ENCODE data around the gene SERPINA10. TPM values are rescaled to one million over a fixed set of nuclear protein-coding genes. Genes with fewer than 3 reads are reported as not detected.

Gene SERPINA10
- total and polyA plus RNA-seq, 2 experiments from 2014 or later, result 0.11 TPM; not detected in 1

- H3F3A ChIP-seq (replicated peaks; ENCODE audit: low read depth), result no peaks in the 10 kb centered on the region
- H3K36me3 ChIP-seq (ENCODE audit: insufficient read depth), result no peaks in the 10 kb centered on the region
- Mint-ChIP-seq H3K36me3 (ENCODE audit: low read depth) (no peaks in the 10 kb centered on the region), H3K27ac (no peak overlapping the region), H3K27me3 (ENCODE audit: insufficient read depth, low read depth, poor library complexity) (peaks cover 3% of the 10 kb centered on the region), H3K4me1 (peaks cover 6% of the 10 kb centered on the region; the same call in 2 of the 3 replicates), H3K9me3 (no peaks in the 10 kb centered on the region), H3K4me3 (no peak overlapping the region)
- H3K4me2 ChIP-seq, result no peak overlapping the region
- H3K4me3 ChIP-seq, result no peak overlapping the region
- ATAC-seq (no peak), DNase-seq (ENCODE audit: low spot score) (no peak)
- H3K27me3 ChIP-seq (ENCODE audit: insufficient read depth), result no peaks in the 10 kb centered on the region
- no peaks in the 10 kb centered on the region for H4K20me1 ChIP-seq (replicated peaks; ENCODE audit: insufficient read depth)
- TF ChIP-seq CTCF (conservative IDR thresholded peaks at IDR 0.05; ENCODE audit: low read depth in 2 of 2) (no peak), ZNF114 (CRISPR knock-in tag; IDR thresholded peaks at IDR 0.05) (no peak), NANOG (IDR thresholded peaks at IDR 0.05; ENCODE audit: borderline replicate concordance) (no peak), ZNF331 (CRISPR knock-in tag; IDR thresholded peaks at IDR 0.05; ENCODE audit: low read depth) (no peak), JUNB (IDR thresholded peaks at IDR 0.05; ENCODE audit: unreplicated experiment) (no peak)
- no peaks in the 10 kb centered on the region for H3K4me1 ChIP-seq (ENCODE audit: insufficient read depth)
- H3K9me2 ChIP-seq (ENCODE audit: insufficient read depth), result no peaks in the 10 kb centered on the region
- H2AFZ ChIP-seq, result no peak overlapping the region
- H3K27ac ChIP-seq (ENCODE audit: low read depth), result no peak overlapping the region
- no peaks in the 10 kb centered on the region for H3K79me2 ChIP-seq (replicated peaks; ENCODE audit: insufficient read depth)
Measured at GRCh38 chr14:94330432-94330831, 37.4 kb upstream of the SERPINA10 start.

GRCh38 chr14:94329857-94330256 lies 36.8 kb upstream of the SERPINA10 start:
- Mint-ChIP-seq H3K9me3 (no peaks in the 10 kb centered on the region), H3K4me1 (peaks cover 6% of the 10 kb centered on the region; the same call in 2 of the 3 replicates), H3K27ac (no peak overlapping the region), H3K4me3 (no peak overlapping the region), H3K36me3 (ENCODE audit: low read depth) (no peaks in the 10 kb centered on the region), H3K27me3 (ENCODE audit: insufficient read depth, low read depth, poor library complexity) (peaks cover 3% of the 10 kb centered on the region)
- DNase-seq (ENCODE audit: low spot score), result no peak
- H2AFZ ChIP-seq, result no peak overlapping the region
- no peaks in the 10 kb centered on the region for H3K36me3 ChIP-seq (ENCODE audit: insufficient read depth)
- H3F3A ChIP-seq (replicated peaks; ENCODE audit: low read depth), result no peaks in the 10 kb centered on the region
- ATAC-seq, result no peak
- no peak overlapping the region for H3K4me3 ChIP-seq
- H4K20me1 ChIP-seq (replicated peaks; ENCODE audit: insufficient read depth), result no peaks in the 10 kb centered on the region
- H3K27me3 ChIP-seq (ENCODE audit: insufficient read depth), result no peaks in the 10 kb centered on the region
- no peak overlapping the region for H3K27ac ChIP-seq (ENCODE audit: low read depth)
- no peaks in the 10 kb centered on the region for H3K4me1 ChIP-seq (ENCODE audit: insufficient read depth)
- H3K9me2 ChIP-seq (ENCODE audit: insufficient read depth), result no peaks in the 10 kb centered on the region
- no peak overlapping the region for H3K4me2 ChIP-seq
- no peaks in the 10 kb centered on the region for H3K79me2 ChIP-seq (replicated peaks; ENCODE audit: insufficient read depth)
- TF ChIP-seq ZNF331 (CRISPR knock-in tag; IDR thresholded peaks at IDR 0.05; ENCODE audit: low read depth), result no peak
- no peak for TF ChIP-seq JUNB (IDR thresholded peaks at IDR 0.05; ENCODE audit: unreplicated experiment)
- TF ChIP-seq REST (IDR thresholded peaks at IDR 0.05; ENCODE audit: unreplicated experiment), result no peak
- TF ChIP-seq EZH2phosphoT487 (IDR thresholded peaks at IDR 0.05; ENCODE audit: unreplicated experiment), result no peak
- TF ChIP-seq CTCF (conservative IDR thresholded peaks at IDR 0.05; ENCODE audit: low read depth in 2 of 2), result no peak

Data from GM23338 (cell line).